Panc1 (cell line): ENCODE measurements around the gene TSPOAP1.

Source experiments
- POLR2AphosphoS5 ChIP-seq: IDR thresholded peaks from 2 replicates; pipeline ENCODE4 v1.6.1; 2012; ENCODE audit warnings: mild to moderate bottlenecking, low read depth, low read length, moderate library complexity
- TCF7L2 ChIP-seq: IDR thresholded peaks from 2 replicates; pipeline ENCODE4 v1.6.1; 2011; ENCODE audit warnings: mild to moderate bottlenecking, low read depth, low read length, inconsistent platforms
- TF ChIP-seq, protein P1 (sequence below): fragments of 450-650 bp; IDR thresholded peaks from 2 replicates; pipeline ENCODE4 v1.5.1; 2017; ENCODE audit warnings: mild to moderate bottlenecking
- TF ChIP-seq, protein P2 (sequence below), 2 experiments: IDR thresholded peaks; 2 replicates each; pipeline ENCODE4 v1.6.1; 2011 to 2012; ENCODE audit warnings: low read depth in 2 of 2, control low read depth in 1 of 2, low read length in 1 of 2, mild to moderate bottlenecking in 1 of 2, moderate library complexity in 1 of 2; ENCODE audit not compliant: insufficient read depth in 1 of 2

DNA sequence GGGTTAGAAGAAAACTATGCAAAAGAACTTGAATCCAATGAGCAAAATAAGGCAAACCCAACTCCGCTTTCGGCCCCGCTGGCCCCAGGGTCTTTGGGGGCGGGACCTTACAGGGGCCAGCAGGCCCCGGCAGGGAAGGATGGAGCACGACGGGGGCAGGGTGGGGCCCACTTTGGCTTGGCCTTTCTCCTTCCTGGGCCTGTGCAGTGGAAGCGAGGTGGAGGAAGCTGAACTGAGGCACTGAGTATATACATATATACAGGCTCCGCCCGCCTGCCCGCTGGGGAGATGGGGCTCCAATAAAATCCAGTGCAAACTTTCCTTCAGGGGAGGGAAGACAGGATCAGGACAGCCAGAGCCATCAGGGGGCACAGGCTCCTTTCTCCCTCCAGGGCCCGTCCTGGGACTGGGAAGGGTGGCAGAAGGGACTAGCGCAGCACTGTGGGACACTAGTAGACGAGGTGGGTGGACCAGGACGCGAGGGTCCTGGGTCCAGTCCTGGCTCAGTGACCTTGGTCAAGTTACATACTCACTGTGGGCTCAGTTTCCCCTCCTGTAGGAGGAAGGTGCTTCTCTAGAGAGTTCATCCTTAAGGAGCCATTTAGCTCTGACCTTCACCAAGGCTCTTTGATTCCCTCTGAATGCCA is 27.0 kb downstream of the TSPOAP1 start:
- TF ChIP-seq, protein P1, sequence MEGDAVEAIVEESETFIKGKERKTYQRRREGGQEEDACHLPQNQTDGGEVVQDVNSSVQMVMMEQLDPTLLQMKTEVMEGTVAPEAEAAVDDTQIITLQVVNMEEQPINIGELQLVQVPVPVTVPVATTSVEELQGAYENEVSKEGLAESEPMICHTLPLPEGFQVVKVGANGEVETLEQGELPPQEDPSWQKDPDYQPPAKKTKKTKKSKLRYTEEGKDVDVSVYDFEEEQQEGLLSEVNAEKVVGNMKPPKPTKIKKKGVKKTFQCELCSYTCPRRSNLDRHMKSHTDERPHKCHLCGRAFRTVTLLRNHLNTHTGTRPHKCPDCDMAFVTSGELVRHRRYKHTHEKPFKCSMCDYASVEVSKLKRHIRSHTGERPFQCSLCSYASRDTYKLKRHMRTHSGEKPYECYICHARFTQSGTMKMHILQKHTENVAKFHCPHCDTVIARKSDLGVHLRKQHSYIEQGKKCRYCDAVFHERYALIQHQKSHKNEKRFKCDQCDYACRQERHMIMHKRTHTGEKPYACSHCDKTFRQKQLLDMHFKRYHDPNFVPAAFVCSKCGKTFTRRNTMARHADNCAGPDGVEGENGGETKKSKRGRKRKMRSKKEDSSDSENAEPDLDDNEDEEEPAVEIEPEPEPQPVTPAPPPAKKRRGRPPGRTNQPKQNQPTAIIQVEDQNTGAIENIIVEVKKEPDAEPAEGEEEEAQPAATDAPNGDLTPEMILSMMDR, result no peak
- TF ChIP-seq, protein P2, sequence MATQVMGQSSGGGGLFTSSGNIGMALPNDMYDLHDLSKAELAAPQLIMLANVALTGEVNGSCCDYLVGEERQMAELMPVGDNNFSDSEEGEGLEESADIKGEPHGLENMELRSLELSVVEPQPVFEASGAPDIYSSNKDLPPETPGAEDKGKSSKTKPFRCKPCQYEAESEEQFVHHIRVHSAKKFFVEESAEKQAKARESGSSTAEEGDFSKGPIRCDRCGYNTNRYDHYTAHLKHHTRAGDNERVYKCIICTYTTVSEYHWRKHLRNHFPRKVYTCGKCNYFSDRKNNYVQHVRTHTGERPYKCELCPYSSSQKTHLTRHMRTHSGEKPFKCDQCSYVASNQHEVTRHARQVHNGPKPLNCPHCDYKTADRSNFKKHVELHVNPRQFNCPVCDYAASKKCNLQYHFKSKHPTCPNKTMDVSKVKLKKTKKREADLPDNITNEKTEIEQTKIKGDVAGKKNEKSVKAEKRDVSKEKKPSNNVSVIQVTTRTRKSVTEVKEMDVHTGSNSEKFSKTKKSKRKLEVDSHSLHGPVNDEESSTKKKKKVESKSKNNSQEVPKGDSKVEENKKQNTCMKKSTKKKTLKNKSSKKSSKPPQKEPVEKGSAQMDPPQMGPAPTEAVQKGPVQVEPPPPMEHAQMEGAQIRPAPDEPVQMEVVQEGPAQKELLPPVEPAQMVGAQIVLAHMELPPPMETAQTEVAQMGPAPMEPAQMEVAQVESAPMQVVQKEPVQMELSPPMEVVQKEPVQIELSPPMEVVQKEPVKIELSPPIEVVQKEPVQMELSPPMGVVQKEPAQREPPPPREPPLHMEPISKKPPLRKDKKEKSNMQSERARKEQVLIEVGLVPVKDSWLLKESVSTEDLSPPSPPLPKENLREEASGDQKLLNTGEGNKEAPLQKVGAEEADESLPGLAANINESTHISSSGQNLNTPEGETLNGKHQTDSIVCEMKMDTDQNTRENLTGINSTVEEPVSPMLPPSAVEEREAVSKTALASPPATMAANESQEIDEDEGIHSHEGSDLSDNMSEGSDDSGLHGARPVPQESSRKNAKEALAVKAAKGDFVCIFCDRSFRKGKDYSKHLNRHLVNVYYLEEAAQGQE (IDR thresholded peaks at IDR 0.05; ENCODE audit: insufficient read depth in 1 of 2, low read depth in 2 of 2, low read length in 1 of 2), result no peak
- no peak for TF ChIP-seq TCF7L2
- TF ChIP-seq POLR2AphosphoS5, result no peak
